Right forelimb (tissue), 1 donor: ENCODE data around the gene STING1.
A peak's percentile ranks its signal among the peaks of the same experiment; 100 is the strongest.
"Not testable (repeated sequence)": the region's sequence is repeated elsewhere in the genome, so short reads cannot be mapped to it uniquely, and the experiment has no call there.

Source experiments
- DNase-seq: peaks from one replicate; pipeline ENCODE4 v3.0.0-alpha.2; 2018

The STING1 gene

DNA sequence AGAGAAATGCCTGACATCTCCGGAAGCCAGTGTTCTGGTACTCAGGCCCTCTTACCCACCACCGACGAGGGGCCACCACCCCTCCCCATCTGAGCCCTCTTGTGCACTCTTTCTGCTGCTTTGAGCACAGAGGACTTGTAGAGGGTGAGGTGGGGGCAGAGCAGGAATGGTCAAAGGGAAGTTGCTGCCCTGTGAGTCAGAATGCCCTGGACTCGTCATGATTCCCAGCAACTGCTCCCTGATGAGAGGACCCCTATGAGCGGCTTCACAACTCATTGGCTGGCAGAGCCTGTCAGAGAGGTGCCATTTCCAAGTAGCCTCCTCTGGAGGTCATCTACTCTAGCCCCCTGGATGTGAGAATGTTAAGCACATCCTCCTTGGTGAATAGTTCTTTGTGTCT is 20.9 kb downstream of the STING1 start:
- no peak for DNase-seq

DNA sequence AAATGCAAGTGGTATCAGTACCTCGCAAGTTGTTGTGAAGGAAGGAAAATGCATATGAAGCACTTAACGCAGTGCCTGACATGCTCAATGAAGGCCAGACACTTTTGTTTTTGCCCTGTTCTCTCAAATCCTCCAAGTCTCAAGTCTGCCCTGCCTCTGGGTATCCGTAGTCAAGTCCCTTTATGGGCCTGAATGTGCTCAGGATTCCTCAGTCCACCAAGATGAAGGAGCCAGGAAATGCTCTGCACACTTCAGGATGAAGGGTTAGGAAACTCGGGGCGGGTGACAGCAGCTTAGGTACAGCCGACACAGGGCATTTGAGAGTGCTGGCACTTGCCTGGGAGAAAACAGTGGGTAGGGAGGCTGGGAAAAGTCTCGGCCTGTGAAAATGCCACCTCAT is 21.4 kb downstream of the STING1 start:
- DNase-seq, result no peak

DNA sequence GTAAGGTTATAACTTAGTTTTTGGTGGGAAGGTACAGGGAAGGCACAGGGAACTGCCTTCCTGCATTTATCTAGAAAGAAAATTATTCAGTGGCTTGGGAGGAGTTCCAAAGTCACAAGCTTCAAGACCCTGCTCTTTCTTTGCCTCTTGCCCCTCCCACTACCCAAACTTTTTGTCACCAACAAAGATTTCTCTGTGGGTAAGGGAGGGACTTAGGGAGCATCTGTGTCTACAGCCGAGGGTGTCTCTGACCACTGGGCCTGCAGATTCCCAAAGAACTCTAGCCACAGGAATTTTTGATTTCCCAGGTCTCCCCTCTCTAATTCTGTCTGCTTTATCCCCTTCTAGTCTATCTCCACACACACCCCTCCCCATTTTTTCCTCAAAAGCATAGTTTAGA is 22.1 kb downstream of the STING1 start:
- no peak for DNase-seq

DNA sequence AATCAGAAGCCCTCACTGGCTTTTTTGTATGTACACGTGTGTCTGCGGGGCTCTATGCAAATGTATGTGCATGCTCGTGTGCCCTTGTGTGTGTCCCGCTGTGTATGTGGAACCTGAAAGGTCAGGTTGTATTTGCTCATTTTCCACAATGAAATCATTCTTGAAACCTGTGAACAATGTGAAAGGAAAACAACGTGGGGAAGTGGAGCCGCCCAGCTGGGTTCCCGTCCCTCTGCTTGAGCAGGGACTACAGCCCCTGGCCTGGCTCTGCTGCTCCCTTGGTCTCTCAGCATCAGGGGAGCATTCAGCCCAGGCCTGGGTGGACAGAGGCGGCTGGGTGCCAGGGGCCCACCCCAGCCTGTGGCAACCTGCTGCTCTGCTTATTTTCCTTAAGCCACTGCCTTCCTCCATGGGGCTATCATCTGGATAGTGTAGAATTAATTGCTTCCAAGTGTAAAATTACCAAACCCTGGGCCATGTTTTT is 23.1 kb downstream of the STING1 start:
- DNase-seq, result no peak

DNA sequence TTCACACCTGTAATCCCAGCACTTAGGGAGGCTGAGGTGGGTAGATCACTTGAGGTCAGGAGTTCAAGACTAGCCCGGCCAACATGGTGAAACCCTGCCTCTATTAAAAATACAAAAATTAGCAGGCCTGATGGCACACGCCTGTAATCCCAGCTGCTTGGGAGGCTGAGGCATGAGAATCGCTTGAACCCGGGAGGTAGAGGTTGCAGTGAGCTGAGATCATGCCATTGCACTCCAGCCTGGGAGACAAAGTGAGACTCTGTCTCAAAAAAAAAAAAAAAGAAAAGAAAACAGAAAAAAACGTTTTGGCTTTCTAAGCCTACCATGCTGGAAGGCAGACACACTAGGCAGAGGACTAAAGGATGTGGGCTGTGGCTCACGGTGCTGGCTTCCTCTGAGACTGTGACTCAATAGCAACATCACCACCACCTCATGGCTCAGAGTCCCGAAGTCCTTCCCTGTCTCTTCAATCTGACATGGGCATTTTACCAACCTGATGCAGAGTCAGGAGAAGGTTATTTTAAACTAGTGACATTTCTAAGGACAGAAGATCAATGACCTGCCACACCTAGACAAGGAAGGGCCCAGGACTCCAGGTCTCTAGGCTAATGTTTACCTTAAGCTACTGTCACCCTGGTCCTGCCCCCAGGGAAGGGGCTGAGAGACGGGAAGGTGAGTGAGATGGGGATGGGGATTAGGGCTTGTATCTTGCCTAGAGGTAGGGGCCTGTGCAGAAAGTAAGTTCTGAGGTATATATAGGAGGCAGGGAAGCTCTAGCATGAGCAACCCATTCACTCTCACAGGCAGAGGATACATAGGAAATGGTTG is 23.8 kb downstream of the STING1 start:
- no peak for DNase-seq

DNA sequence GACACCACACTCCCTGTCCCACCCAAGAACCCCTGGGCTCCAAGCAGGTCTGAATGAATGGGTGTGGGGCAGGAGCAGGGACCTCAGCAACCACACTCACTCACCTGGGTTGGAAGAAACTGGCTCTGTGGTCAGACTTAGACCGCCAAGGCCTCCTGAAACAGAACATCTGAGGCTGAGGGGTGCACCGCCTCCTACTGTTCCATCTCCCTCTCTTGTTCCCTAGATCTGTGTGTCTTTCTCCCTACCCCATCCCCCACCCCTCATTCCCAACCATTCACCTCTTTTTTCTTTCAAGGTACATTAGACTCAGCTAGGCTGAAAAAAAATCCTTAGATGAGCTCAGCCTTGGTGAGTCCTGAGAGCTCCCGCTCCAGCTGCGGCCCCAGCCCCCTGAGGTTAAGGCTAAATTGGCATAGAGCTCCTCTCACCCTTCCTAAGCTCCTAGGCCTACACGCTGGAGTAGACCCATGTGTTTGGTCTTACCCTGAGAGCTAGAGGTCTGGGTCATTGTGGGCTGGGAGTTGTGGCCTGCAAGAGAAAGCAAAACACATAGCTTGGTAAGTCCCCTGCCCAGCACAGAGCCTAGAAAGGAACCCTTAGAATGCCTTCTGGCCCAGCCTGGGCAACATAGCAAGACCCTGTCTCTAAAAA is 24.8 kb downstream of the STING1 start:
- DNase-seq, result no peak

DNA sequence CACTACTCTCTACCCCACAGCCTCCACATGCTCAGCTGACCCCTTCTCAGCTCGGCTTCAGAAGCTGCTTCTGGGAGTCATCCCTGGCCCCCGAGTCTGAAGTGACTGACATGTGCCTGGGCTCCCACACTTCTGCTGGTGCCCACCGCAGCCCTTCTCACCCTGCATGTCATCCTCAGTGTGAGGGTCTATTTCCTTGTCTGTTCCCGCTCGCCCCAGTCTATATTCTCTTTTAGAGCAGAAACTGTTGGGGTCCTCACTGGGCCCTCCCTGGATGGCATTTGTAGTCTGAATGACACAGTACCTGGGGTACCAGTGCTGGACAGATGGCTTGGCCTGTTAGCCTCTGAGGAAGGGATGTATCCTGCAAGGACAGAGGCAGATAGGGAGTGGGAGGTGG is 25.3 kb downstream of the STING1 start:
- DNase-seq, result no peak

DNA sequence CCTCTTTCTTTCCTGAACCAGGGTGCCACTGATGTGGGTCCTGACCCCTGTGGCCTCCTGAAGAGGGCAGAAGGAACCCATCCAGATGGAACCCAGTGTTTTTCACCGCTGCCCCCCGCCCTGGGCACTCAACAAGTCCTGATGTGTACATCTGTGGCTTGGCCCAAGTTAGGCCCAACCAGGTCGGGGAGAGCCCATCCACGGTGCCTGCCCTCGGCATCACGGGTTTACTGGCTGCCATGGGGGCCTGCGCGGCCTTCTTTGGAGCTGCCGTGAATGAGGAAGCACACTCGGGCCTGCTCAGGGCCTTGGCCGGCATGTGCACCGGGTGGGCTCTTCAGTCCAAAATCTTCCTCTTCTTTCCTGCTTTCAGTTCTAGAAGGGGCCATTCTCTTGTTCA is 25.8 kb downstream of the STING1 start:
- no peak for DNase-seq

DNA sequence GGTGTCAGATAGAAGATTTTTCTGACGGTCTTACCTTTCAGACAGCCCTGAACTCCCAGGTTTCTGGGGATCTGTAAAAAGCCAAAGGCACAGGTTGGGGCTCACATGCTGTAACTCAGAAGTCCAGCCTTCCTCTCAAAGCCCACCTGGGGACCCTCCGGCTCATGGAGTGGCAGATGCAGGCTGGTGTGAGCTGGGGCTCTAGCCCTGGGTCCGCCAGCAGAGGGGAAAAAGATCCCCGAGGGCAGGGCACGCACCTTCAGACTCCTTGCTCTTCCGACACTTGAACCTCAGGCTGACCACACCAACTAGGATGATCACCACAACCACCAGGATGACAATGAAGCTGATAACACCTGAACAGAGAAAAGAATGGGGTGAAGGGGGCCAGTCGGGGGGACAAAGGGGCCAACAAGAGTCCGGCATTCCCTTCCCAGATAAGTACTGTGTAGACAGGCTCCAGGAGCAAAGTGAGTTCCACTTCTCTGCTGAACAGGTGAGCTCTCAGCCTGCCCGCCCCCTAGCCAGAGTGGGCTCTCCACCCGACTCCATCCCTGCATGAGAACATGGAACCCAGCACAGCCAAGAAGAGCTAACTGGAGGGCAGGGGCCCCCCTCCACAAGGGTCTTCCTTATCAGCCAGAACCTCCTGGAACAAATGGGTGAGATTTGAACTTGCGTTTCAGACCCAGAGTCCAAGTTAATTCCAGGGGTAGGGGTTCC is 27.8 kb downstream of the STING1 start:
- no peak for DNase-seq

DNA sequence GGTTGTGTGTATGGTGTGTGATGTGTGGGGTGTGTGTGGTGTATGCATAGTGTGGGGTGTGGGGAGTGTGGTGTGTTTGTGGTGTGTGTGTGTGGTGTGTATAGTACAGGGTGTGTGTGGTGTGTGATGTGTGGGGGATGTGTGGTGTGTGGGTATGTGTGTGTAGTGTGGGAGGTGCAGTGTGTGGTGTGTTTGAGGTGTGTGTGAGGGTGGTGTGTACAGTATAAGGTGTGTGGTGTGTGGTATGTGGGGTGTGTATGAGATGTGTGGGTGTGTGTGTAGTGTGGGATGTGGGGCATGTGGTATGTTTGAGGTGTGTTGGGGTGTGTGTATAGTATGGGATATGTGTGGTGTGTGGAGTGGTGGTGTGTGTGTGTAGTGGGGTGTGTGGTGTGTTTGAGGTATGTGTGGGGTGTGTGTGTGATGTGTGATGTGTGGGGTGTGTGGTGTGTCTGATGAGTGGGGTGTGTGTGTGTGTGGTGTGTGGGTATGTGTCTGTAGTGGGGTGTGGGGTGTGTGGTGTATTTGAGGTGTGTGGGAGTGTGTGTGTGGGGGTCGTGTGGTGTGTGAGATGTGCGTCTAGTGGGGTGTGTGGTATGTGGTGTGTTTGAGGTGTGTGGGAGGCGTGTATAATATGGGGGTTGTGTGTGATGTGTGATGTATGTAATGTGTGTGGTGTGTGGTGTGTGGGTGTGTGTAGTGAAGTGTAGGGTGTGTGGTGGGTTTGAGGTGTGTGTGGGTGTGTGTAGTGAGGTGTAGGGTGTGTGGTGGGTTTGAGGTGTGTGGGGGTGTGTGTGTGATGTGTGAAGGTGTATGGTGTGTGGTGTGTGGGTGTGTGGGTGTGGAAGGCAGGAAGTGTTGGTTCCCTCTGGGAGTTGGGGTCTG is 28.6 kb downstream of the STING1 start:
- no peak for DNase-seq

DNA sequence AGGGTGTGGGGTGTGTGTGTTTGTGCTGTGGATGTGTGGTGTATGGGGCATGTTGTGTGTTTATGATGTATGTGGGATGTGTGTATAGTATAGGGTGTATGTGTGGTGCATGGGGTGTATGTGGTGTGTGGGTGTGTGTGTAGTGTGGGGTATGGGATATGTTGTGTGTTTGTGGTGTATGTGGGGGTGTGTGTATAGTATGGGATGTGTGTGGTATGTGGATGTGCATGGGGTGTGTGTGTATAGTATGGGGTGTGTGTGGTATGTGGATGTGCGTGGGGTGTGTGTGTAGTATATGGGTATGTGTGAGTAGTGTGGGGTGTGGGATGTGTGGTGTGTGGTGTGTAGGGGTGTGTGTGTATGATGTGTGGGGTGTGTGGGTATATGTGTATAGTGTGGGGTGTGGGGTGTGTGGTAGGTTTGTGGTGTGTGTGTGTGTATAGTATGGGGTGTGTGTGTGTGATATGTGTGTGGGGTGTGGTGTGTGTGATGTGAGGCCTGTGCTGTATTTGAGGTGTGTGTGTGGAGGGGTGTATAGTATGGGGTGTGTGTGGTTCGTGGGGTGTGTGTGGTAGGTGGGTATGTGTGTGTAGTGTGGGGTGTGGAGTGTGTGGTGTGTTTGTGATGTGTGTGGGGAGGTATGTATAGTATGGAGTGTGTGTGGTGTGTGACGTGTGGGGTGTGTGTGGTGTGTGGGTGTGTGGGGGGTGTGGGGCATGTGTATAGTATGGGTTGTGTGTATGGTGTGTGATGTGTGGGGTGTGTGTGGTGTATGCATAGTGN is 30.5 kb downstream of the STING1 start:
- DNase-seq, result no peak

DNA sequence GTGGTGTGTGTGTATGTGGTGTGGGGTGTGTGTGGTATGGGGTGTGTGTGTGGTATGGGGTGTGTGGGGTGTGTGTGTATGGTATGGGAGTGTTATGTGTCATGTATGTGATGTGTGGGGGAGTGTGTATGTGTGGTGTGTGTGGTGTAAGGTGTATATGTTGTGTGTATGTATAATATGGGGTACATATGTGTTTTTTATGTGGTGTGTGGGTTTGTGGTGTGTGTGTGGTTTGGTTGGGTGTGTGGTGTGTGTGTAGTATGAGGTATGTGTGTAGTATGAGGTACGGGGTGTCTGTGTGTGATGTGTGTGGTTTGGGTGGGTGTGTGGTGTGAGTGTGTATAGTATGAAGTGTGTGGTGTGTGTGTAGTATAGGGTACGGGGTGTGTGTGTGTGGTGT is 31.4 kb downstream of the STING1 start:
- DNase-seq, result no peak

DNA sequence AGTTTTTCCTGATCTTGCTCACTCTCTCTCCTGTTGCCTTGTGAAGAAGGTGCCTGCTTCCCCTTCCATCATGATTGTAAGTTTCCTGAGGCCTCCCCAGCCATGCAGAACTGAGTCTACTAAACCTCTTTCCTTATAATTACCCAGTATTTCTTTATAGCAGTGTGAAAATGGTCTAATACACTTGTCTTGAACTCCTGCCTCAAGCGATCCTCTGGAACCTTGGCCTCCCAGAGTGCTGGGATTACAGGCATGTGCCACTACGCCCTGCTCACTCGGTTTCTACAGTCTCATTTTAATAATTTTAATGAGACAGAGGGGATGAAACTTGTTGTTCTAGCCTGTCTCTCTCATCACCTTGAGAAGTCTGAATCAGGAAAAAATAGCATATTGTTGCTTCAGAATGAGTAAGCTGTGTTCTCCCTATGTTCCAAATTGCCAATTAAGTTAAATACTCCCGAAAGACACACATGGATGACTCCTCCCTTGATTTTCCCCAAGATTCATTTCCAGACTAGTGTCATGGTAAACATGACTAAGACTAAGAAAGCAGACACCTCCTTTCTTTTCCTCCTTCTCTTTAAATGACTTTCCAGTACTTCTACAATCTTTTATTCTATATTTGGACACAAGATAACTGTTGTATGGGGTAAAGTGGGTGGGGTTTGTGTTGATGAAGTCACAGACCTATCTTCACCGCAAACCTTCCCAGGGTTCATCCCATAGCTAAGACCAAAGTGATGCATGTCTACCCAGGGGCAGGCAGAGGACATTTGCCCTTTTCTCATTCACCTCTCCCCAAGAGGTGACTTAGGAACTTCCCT is 35.4 kb downstream of the STING1 start:
- no peak for DNase-seq

DNA sequence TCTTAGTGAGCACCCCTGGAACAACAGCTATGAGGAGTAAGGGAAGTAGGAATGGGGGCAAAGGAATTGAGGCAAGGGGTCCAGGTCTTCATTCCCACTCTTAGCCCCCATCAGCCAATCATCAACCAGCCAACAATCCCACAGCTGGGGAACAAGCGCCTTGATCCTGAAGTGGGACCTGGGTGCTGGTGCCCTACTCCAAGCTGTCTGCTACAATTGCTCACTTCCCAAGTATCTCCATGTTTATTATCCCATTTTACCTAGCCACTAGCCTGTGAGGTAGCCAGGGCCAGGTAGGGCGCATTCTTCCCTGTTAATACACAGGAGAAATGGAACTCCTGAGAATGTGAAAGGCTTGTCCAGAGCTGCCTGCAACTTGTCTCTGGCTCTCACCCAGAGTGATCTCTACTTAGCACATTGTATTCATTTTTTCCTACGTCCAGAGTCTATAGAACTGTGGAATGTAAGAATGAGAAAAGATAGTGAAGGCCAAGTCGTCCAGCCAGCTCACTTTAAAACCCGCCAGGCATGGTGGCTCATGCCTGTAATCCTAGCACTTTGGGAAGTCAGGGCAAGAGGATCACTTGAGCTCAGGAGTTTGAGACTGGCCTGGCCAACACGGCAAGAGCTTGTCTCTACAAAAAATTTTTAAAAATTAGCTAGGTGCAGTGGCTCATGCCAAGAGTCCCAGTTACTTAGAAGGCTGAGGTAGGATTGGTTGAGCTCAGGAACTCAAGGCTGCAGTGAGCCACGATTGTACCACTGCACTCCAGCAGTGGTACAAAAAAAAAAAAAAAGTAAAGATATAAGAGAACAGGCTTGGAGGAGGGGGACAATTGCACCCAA is 37.0 kb downstream of the STING1 start:
- DNase-seq, result no peak

DNA sequence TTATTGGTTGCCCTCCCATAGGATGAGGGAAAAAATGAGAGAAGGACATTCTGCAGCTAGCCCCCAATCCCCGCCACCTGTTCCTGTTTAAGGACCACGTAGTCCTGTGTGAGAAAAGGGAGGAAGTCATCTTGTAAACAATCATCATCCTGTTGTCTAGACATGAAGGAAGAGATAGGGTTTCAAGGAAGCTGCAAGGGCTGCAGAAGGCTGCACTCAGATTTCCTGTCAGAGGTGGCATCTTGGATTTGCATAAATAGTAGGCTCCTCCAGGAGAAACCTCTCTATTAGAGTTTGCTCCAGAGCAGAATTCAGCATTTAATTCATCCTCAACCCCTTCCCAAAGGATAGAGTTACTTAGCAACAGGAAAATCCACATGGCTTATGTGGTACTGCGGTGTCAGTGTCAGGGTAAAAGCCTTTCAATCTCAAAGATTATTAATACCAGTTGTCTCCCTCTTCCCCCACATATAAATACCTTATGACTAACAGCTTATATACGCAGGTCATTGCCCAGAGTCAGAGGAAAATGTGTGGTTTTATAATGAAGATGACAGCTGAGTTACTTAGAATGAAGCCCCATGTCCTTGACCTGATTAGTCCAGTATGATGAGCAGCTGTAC is 38.6 kb downstream of the STING1 start:
- no peak for DNase-seq

DNA sequence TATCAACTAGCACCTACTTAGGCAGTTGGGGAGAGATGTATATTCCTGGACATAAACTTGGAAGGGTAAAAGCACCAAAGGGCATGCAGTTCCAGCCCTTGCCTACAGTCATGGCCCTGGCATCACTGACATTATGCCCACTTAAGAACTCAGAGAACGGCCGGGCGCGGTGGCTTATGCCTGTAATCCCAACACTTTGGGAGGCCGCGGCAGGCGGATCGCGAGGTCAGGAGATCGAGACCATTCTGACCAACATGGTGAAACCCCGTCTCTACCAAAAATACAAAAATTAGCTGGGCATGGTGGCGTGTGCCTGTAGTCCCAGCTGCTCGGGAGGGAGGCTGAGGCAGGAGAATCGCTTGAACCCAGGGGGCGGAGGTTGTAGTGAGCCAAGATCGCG is 42.1 kb downstream of the STING1 start:
- DNase-seq, result not testable (repeated sequence)

DNA sequence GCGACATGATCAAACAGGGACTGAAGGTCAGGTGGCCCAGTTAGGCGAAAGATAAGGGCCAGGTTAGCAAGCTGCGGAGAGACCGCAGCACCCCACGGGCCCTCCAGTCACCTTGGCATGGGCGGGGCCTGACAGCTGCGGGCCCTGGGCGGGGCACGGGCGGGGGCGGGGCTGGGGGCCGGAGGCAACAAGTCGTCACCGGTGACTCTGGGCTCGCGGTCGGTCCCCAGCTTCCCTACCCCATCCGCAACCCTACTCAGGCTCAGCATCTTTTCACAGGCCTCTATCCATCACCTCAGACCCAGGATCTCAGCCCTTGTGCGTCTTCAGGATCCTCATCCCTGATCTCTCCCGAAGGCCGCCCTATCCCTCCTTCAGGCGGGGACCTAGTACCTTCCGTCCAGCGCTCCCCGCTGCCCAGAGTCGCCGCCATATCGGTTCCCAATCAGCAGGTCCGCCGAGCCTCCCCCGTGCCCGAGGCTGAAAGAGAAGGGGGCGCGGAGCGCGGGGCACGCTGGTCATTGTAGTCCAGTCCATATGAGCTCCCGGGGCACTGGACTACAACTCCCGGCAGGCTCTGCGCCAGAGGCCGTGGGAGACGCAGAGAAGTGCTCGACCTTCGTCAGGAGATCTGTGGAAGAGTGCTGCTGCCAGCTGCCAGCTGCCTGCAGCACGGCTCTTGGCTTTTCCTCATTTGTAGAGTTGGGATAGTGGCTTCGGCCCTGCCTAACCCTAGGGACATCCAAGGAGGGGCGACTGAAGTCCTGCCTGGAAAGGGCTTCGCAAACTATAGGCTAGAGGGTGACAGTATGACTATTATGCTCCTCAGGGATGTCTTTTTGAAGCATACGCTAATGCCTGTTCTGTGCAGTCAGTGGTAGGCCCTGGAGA is 43.3 kb downstream of the STING1 start, which contains the start of gene DNAJC18:
DNAJC18 (minus strand) TSS at position 513 of the 891 bp plus-strand sequence; CDS start at position 433, 80 bp downstream.
- DNase-seq, result peak; percentile 95

DNA sequence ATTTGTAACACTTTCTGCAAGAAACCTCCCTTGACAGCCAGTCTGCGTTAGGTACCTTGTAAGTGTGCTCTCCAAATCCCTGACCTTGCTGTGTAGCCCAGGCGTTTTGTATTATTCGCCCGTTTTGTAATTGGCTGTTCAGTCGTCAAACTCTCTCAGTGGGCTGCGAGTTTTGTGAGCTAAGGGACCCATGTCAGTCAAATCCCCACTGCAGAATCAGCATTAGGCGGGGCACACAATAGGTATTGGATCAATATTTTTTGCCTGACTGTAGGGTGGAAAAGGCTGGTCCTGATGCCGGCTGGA is 43.9 kb downstream of the STING1 start:
- DNase-seq, result no peak
